H1 (cell line): Measurements from ENCODE around the gene PCIF1. TPM values are rescaled to one million over a fixed set of nuclear protein-coding genes. Genes with fewer than 3 reads are reported as not detected.
"Not testable (repeated sequence)": the region's sequence is repeated elsewhere in the genome, so short reads cannot be mapped to it uniquely, and the experiment has no call there.

Source experiments
- CTCF ChIA-PET: fragments of 300-600 bp; sonication (Branson Sonifier 250); formaldehyde crosslinking; loops from one replicate; lab custom pipeline; 2021; ENCODE audit not compliant: partially characterized antibody; lab: Charles Lee
- POLR2A ChIA-PET: fragments of 300-600 bp; sonication (Branson Sonifier 250); formaldehyde crosslinking; loops from one replicate; lab custom pipeline; 2021; ENCODE audit warnings: inconsistent platforms; ENCODE audit not compliant: partially characterized antibody; lab: Charles Lee
- DNase-seq, 2 experiments: peaks; one replicate each; pipeline versions ENCODE4 v3.0.0 to v3.0.0-alpha.2; 2010 to 2022; ENCODE audit warnings: low spot score in 2 of 2, low read depth in 1 of 2, mixed read lengths in 1 of 2
- FAIRE-seq: peaks from 2 replicates; lab custom pipeline; 2011; peaks lifted over from hg19 to GRCh38; lab: Jason Lieb, UNC
- H2AFZ ChIP-seq: 2 replicates; pipeline ENCODE4 v1.8.1; 2012; ENCODE audit warnings: low read length, inconsistent platforms
- H2AK5ac ChIP-seq: 2 replicates; pipeline ENCODE4 v1.6.1; 2013; ENCODE audit warnings: low read depth, low read length
- H2BK120ac ChIP-seq: replicated peaks from 2 replicates; pipeline ENCODE3; 2013; ENCODE audit warnings: low read depth, low read length, inconsistent platforms
- H2BK12ac ChIP-seq: 2 replicates; pipeline ENCODE4 v1.6.1; 2013; ENCODE audit warnings: low read depth, low read length
- H2BK15ac ChIP-seq: 2 replicates; pipeline ENCODE4 v1.6.1; 2013; ENCODE audit warnings: low read length
- H2BK20ac ChIP-seq: 2 replicates; pipeline ENCODE4 v1.6.1; 2013; ENCODE audit warnings: low read length
- H2BK5ac ChIP-seq: 2 replicates; pipeline ENCODE4 v1.6.1; 2013; ENCODE audit warnings: low read depth, low read length
- H3K14ac ChIP-seq: 2 replicates; pipeline ENCODE4 v1.6.1; 2013; ENCODE audit warnings: inconsistent platforms; ENCODE audit not compliant: insufficient read length
- H3K18ac ChIP-seq: 2 replicates; pipeline ENCODE4 v1.6.1; 2013; ENCODE audit warnings: low read length; ENCODE audit errors: extremely low read depth
- H3K23ac ChIP-seq: 2 replicates; pipeline ENCODE4 v1.6.1; 2013; ENCODE audit warnings: inconsistent platforms; ENCODE audit not compliant: insufficient read length
- H3K23me2 ChIP-seq: 2 replicates; pipeline ENCODE4 v1.6.1; 2013; ENCODE audit warnings: low read depth, low read length
- H3K27ac ChIP-seq: 2 replicates; pipeline ENCODE4 v1.6.1; 2011; ENCODE audit warnings: low read depth, low read length, inconsistent platforms
- H3K27me3 ChIP-seq, 4 experiments: replicated peaks in 1 of 4; 1 replicate in 1 of 4; 2 replicates in 3 of 4; pipeline versions ENCODE4 v1.6.1 to v1.8.1; 2011 to 2013; ENCODE audit warnings: low read length in 3 of 4, mild to moderate bottlenecking in 3 of 4, inconsistent platforms in 2 of 4, mixed read lengths in 2 of 4, moderate library complexity in 1 of 4; ENCODE audit not compliant: control insufficient read depth in 3 of 4, insufficient read depth in 3 of 4; ENCODE audit errors: extremely low read depth in 1 of 4
- H3K36me3 ChIP-seq, 4 experiments: 2 replicates each; pipeline versions ENCODE4 v1.6.1 to v1.8.1; 2011 to 2013; ENCODE audit warnings: mild to moderate bottlenecking in 4 of 4, low read length in 3 of 4, moderate library complexity in 2 of 4, control low read depth in 1 of 4, inconsistent platforms in 1 of 4; ENCODE audit not compliant: insufficient read depth in 4 of 4, control insufficient read depth in 2 of 4
- H3K4ac ChIP-seq: replicated peaks from 2 replicates; pipeline ENCODE3; 2013; ENCODE audit warnings: low read length, low read depth, mixed read lengths, inconsistent platforms; ENCODE audit not compliant: insufficient read length
- H3K4me1 ChIP-seq, 4 experiments: replicated peaks in 1 of 4; 1 replicate in 1 of 4; 2 replicates in 3 of 4; pipeline versions ENCODE4 v1.6.1 to v1.8.1; 2011 to 2013; ENCODE audit warnings: low read length in 3 of 4, inconsistent platforms in 2 of 4, mixed read lengths in 1 of 4; ENCODE audit not compliant: insufficient read depth in 4 of 4, control insufficient read depth in 3 of 4
- H3K4me2 ChIP-seq, 2 experiments: 2 replicates each; pipeline versions ENCODE4 v1.6.1 to v1.8.1; 2011 to 2013; ENCODE audit warnings: low read depth in 2 of 2, low read length in 2 of 2, control low read depth in 1 of 2, inconsistent platforms in 1 of 2, mild to moderate bottlenecking in 1 of 2; ENCODE audit not compliant: insufficient read depth in 1 of 2
- H3K4me3 ChIP-seq, 4 experiments: fragments of 200-600, 300-600 bp in 1 of 4; sonication (generic), shearing (Covaris generic), sonication (Bioruptor Twin) in 1 of 4; 2 replicates each; pipeline versions ENCODE4 v1.5.1 to v1.8.1; 2011 to 2016; ENCODE audit warnings: low read length in 4 of 4, low read depth in 3 of 4, control low read depth in 2 of 4, inconsistent platforms in 2 of 4, mild to moderate bottlenecking in 2 of 4, mixed read lengths in 1 of 4, moderate library complexity in 1 of 4; ENCODE audit not compliant: insufficient read depth in 2 of 4; ENCODE audit errors: extremely low read depth in 1 of 4
- H3K56ac ChIP-seq: replicated peaks from 2 replicates; pipeline ENCODE3; 2013; ENCODE audit warnings: low read depth, mild to moderate bottlenecking, mixed read lengths, low read length, inconsistent platforms; ENCODE audit not compliant: insufficient read length
- H3K79me1 ChIP-seq: 2 replicates; pipeline ENCODE4 v1.6.1; 2013; ENCODE audit warnings: low read depth, low read length, control low read depth
- H3K79me2 ChIP-seq, 2 experiments: 2 replicates each; pipeline versions ENCODE4 v1.6.1 to v1.8.1; 2012 to 2013; ENCODE audit warnings: low read length in 2 of 2, mild to moderate bottlenecking in 2 of 2, inconsistent platforms in 1 of 2; ENCODE audit not compliant: insufficient read depth in 2 of 2, control insufficient read depth in 1 of 2
- H3K9ac ChIP-seq, 4 experiments: replicated peaks in 1 of 4; 1 replicate in 1 of 4; 2 replicates in 3 of 4; pipeline versions ENCODE4 v1.6.1 to v1.8.1; 2011 to 2013; ENCODE audit warnings: low read depth in 3 of 4, low read length in 3 of 4, control low read depth in 2 of 4, mild to moderate bottlenecking in 2 of 4, moderate library complexity in 2 of 4, inconsistent platforms in 1 of 4; ENCODE audit errors: extremely low read depth in 1 of 4
- H3K9me3 ChIP-seq, 2 experiments: 2 replicates each; pipeline versions ENCODE4 v1.6.1 to v1.8.1; 2012 to 2013; ENCODE audit warnings: mild to moderate bottlenecking in 2 of 2, moderate library complexity in 2 of 2, control low read depth in 1 of 2, inconsistent platforms in 1 of 2, low read depth in 1 of 2, low read length in 1 of 2, mixed read lengths in 1 of 2; ENCODE audit not compliant: insufficient read depth in 2 of 2
- H4K20me1 ChIP-seq, 2 experiments: replicated peaks in 1 of 2; 2 replicates each; pipeline versions ENCODE3 to v1.8.1; 2011 to 2013; ENCODE audit warnings: inconsistent platforms in 2 of 2, low read length in 2 of 2, mild to moderate bottlenecking in 1 of 2; ENCODE audit not compliant: insufficient read depth in 2 of 2, control insufficient read depth in 1 of 2
- H4K5ac ChIP-seq: 2 replicates; pipeline ENCODE4 v1.6.1; 2013; ENCODE audit warnings: low read length, low read depth, mixed read lengths, inconsistent platforms; ENCODE audit not compliant: insufficient read length
- H4K8ac ChIP-seq: 2 replicates; pipeline ENCODE4 v1.8.0; 2013; ENCODE audit warnings: mild to moderate bottlenecking, moderate library complexity, low read length, inconsistent platforms; ENCODE audit not compliant: insufficient read depth; ENCODE audit errors: extremely low read depth
- H4K91ac ChIP-seq: replicated peaks from 2 replicates; pipeline ENCODE3; 2013; ENCODE audit warnings: low read length, mixed read lengths, inconsistent platforms; ENCODE audit not compliant: insufficient read length
- WGBS, 2 experiments: shearing (Covaris generic) in 1 of 2; methylation state at CpG; one replicate each; pipeline versions ENCODE4 v1.1.6 to v1.1.7; 2013 to 2015; ENCODE audit warnings: low lambda C conversion rate in 2 of 2, mixed read lengths in 2 of 2, inconsistent platforms in 1 of 2, low coverage in 1 of 2, missing lambda C conversion rate in 1 of 2; ENCODE audit not compliant: insufficient replicate concordance in 2 of 2, insufficient coverage in 1 of 2, insufficient read length in 1 of 2; ENCODE audit errors: extremely low coverage in 1 of 2, missing lambda C conversion rate in 1 of 2; 5-methylcytosine and 5-hydroxymethylcytosine counted together
- polyA plus RNA-seq, 7 experiments: library from polyadenylated mRNA; depleted of rRNA in 3 of 7; stranded (reverse) in 5 of 7; unstranded in 2 of 7; fragments of >200 nt in 5 of 7; fragments of 200-250 nt in 2 of 7; gene quantifications; 1 replicate in 5 of 7; 2 replicates in 1 of 7; 4 replicates in 1 of 7; pipeline versions ENCODE4 v1.2.1 to v1.2.3, GENCODE V29; 2011 to 2013; ENCODE audit warnings: missing spikeins in 2 of 7, mixed read lengths in 2 of 7
- total RNA-seq: library from RNA; stranded (reverse); fragmentation: NEBNext Ultra II Directional; extraction: Animal tissue kit (Norgen Biotek cat#: 25700); gene quantifications from 2 replicates; pipeline ENCODE4 v1.2.1, GENCODE V29; 2021

Gene PCIF1
- total and polyA plus RNA-seq, 2 of the 8 experiments (the other 6 are each of a cell fraction or from before 2014, with no cell fraction given), result 30.3 to 30.6 TPM

DNA sequence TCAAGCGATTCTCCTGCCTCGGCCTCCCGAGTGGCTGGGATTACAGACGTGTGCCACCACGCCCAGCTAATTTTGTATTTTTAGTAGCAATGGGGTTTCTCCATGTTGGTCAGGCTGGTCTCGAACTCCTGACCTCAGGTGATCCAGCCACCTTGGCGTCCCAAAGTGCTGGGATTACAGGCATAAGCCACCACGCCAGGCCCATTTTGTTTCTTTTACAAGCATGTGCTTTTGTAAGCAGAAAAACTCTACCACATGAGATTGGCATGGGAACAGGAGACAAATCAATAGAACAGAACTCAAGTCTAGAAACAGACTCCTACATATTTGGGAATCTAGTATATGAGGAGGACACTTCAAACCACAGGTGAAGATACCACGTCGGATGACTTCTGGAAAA, 21.8 kb downstream of the PCIF1 start:
- ChIA-PET POLR2A (interaction anchor here (0.6 kb wide), 1 partner anchor 65 kb away, joined by 4 read pairs; the partner anchor contains the start of gene CTSA), CTCF (interaction anchor here (0.7 to 9.3 kb wide), 2 partner anchors 15 to 37 kb away, joined by 4 to 80 read pairs; partner anchors contain the start of gene ZNF335)
- DNase-seq, H2BK120ac ChIP-seq, H3K23me2 ChIP-seq, H4K8ac ChIP-seq, H2BK15ac ChIP-seq, H2AFZ ChIP-seq, H3K79me1 ChIP-seq, H3K18ac ChIP-seq, H4K20me1 ChIP-seq, H3K27me3 ChIP-seq, H3K4ac ChIP-seq, H2BK5ac ChIP-seq, H3K14ac ChIP-seq, H3K27ac ChIP-seq, H4K91ac ChIP-seq, H3K4me2 ChIP-seq, H2AK5ac ChIP-seq, H2BK20ac ChIP-seq, H3K9me3 ChIP-seq, H3K9ac ChIP-seq, H3K4me3 ChIP-seq, H2BK12ac ChIP-seq, H4K5ac ChIP-seq, H3K79me2 ChIP-seq, H3K23ac ChIP-seq, H3K56ac ChIP-seq, H3K4me1 ChIP-seq, FAIRE-seq: not testable (repeated sequence)
- 97% methylated on average over 10 of the region's 10 CpGs; no CpG with 5 or more reads in 1 of the 2 experiments for WGBS, 2 experiments
- H3K36me3 ChIP-seq, result peaks cover 10 to 38% (median 29%) of the 10 kb centered on the region in 4 experiments
